HG02798 (cell line): ENCODE measurements around the gene RGS1.

Experiments
- ATAC-seq: cut with Tn5 transposase; IDR thresholded peaks from one replicate; pipeline ENCODE4 v1.9.1; 2021; ENCODE audit warnings: mild to moderate bottlenecking; ENCODE audit not compliant: unreplicated experiment, poor library complexity

Gene RGS1

GRCh38 chr1:192552760-192553191 lies 22.8 kb upstream of the RGS1 start:
- ATAC-seq: peak; percentile 33

- ATAC-seq: no peak
These were observed 21.8 kb upstream of the RGS1 start for GRCh38 chr1:192553741-192554140.

- ATAC-seq: no peak
These were observed 20.7 kb upstream of the RGS1 start for GRCh38 chr1:192554904-192555303.

GRCh38 chr1:192555399-192555798 lies 20.2 kb upstream of the RGS1 start:
- ATAC-seq: no peak

- no peak for ATAC-seq
These were observed 17.6 kb upstream of the RGS1 start for GRCh38 chr1:192557841-192558595.

GRCh38 chr1:192559115-192560006 lies 16.2 kb upstream of the RGS1 start:
- peak; percentile 45 for ATAC-seq

- no peak for ATAC-seq
These were observed 14.3 kb upstream of the RGS1 start for GRCh38 chr1:192561301-192561700.

- no peak for ATAC-seq
These were observed 12.4 kb upstream of the RGS1 start for GRCh38 chr1:192563129-192563528.

GRCh38 chr1:192564099-192564498 lies 11.5 kb upstream of the RGS1 start:
- ATAC-seq: no peak

GRCh38 chr1:192565946-192566345 lies 9.6 kb upstream of the RGS1 start:
- no peak for ATAC-seq

- no peak for ATAC-seq
These were observed 8.9 kb upstream of the RGS1 start for GRCh38 chr1:192566657-192567056.

- no peak for ATAC-seq
These were observed 7.5 kb upstream of the RGS1 start for GRCh38 chr1:192568063-192568462.

GRCh38 chr1:192571668-192572067 lies 3.9 kb upstream of the RGS1 start:
- ATAC-seq: no peak

GRCh38 chr1:192573499-192573898 lies 2.1 kb upstream of the RGS1 start:
- ATAC-seq: no peak

- ATAC-seq: no peak
These were observed 1.5 kb upstream of the RGS1 start for GRCh38 chr1:192574073-192574472.

GRCh38 chr1:192576190-192577144 lies 894 bp downstream of the RGS1 start:
- no peak for ATAC-seq

GRCh38 chr1:192577145-192578140 lies 1.9 kb downstream of the RGS1 start:
- no peak for ATAC-seq

- no peak for ATAC-seq
These were observed 2.8 kb downstream of the RGS1 start for GRCh38 chr1:192578144-192578909.
